ENCODE measurements around the gene PALM. TPM values are rescaled to one million over a fixed set of nuclear protein-coding genes. Genes with fewer than 3 reads are reported as not detected.
A peak's percentile ranks its signal among the peaks of the same experiment; 100 is the strongest.

Gene PALM
- total and polyA plus RNA-seq, 9 of the 15 experiments (the other 6 are each of a cell fraction or from before 2014, with no cell fraction given): 0.04 to 6.6 (median 1.7) TPM

DNA sequence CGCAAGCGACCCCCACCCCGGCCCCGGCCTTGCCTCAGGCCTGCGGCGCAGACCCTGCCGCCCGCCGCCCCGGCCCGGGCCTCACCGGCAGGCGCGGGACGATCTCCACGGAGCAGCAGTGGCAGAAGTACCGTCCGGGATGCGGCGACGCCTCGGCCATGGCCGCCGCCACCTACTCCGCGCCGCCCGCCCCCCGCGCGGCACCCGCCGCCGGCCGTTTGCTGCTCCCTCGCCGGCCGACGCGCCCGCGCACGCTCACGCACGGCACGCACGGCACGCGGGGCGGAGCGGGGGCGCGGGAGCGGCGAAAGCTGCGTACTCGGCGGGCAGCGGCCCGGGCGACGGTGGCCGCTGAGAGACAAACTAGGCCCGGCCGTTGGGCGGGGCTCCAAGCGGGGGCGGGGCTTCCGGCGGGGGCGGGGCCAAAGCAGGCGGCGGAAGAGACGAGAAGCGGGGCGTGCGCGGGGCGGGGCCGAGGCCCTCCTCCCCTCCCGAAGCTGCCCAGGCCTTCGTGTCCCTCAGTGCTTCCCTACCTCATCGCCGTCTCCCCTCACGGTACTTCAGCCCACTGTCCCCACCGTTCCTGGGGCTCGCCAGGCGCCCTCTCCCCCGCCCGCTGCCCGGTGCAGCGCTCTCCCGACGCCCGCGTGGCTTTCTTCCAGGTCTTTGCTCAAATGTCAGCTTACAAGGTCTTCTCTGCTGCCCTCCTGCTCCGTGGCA lies 45.6 kb upstream of the PALM start, which contains the start of gene RNF126 (continued):
- TF ChIP-seq RB1 (IDR thresholded peaks at IDR 0.05; ENCODE audit: low read depth) (peak; percentile 86; the same call in 1 of the 2 replicates), MCM7 (IDR thresholded peaks at IDR 0.05) (no peak), ZNF121 (CRISPR knock-in tag; conservative IDR thresholded peaks at IDR 0.05) (0 out of 2 replicates have a peak, but pooled peaks have one; percentile 16), ZNF263 (CRISPR knock-in tag; IDR thresholded peaks at IDR 0.05; ENCODE audit: borderline replicate concordance) (peak; percentile 26; the same call in 1 of the 2 replicates), HLTF (IDR thresholded peaks at IDR 0.05) (no peak), CREM (IDR thresholded peaks at IDR 0.05; ENCODE audit: low read depth) (peak; percentile 70), ZFP36 (IDR thresholded peaks at IDR 0.05; ENCODE audit: low read depth, low read length, partially characterized antibody) (no peak), ZNF561 (CRISPR knock-in tag; conservative IDR thresholded peaks at IDR 0.05) (no peak), ZNF354B (CRISPR knock-in tag; IDR thresholded peaks at IDR 0.05) (no peak), ZNF197 (CRISPR knock-in tag; IDR thresholded peaks at IDR 0.05; ENCODE audit: low read depth) (no peak), EWSR1 (IDR thresholded peaks at IDR 0.05; ENCODE audit: borderline replicate concordance, low read depth, partially characterized antibody) (no peak), MTF1 (CRISPR knock-in tag; IDR thresholded peaks at IDR 0.05; ENCODE audit: borderline replicate concordance) (no peak), ZNF408 (CRISPR knock-in tag; IDR thresholded peaks at IDR 0.05; ENCODE audit: low read depth) (no peak), HNRNPLL (IDR thresholded peaks at IDR 0.05; ENCODE audit: low read depth, low read length, poor library complexity, severe bottlenecking) (peak; percentile 91), ESRRB (CRISPR knock-in tag; IDR thresholded peaks at IDR 0.05; ENCODE audit: borderline replicate concordance) (no peak), PHTF2 (CRISPR knock-in tag; IDR thresholded peaks at IDR 0.05) (no peak), ZNF77 (CRISPR knock-in tag; IDR thresholded peaks at IDR 0.05) (no peak), EGR1 (conservative IDR thresholded peaks at IDR 0.05) (peak; percentile 21; the same call in 1 of the 2 replicates), MCM3 (IDR thresholded peaks at IDR 0.05) (no peak), MCM5 (IDR thresholded peaks at IDR 0.05; ENCODE audit: low read depth) (no peak), HMG20A (CRISPR knock-in tag; conservative IDR thresholded peaks at IDR 0.05) (no peak), NCOA6 (IDR thresholded peaks at IDR 0.05) (no peak), SIRT6 (IDR thresholded peaks at IDR 0.05; ENCODE audit: low read depth, low read length) (no peak), RBFOX2 (IDR thresholded peaks at IDR 0.05; ENCODE audit: low read depth, low read length) (peak; percentile 58; the same call in 1 of the 2 replicates), LEF1 (IDR thresholded peaks at IDR 0.05) (no peak)
- TF ChIP-seq, protein P1, sequence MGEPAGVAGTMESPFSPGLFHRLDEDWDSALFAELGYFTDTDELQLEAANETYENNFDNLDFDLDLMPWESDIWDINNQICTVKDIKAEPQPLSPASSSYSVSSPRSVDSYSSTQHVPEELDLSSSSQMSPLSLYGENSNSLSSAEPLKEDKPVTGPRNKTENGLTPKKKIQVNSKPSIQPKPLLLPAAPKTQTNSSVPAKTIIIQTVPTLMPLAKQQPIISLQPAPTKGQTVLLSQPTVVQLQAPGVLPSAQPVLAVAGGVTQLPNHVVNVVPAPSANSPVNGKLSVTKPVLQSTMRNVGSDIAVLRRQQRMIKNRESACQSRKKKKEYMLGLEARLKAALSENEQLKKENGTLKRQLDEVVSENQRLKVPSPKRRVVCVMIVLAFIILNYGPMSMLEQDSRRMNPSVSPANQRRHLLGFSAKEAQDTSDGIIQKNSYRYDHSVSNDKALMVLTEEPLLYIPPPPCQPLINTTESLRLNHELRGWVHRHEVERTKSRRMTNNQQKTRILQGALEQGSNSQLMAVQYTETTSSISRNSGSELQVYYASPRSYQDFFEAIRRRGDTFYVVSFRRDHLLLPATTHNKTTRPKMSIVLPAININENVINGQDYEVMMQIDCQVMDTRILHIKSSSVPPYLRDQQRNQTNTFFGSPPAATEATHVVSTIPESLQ (CRISPR knock-in tag; IDR thresholded peaks at IDR 0.05): no peak
- TF ChIP-seq, protein P2, sequence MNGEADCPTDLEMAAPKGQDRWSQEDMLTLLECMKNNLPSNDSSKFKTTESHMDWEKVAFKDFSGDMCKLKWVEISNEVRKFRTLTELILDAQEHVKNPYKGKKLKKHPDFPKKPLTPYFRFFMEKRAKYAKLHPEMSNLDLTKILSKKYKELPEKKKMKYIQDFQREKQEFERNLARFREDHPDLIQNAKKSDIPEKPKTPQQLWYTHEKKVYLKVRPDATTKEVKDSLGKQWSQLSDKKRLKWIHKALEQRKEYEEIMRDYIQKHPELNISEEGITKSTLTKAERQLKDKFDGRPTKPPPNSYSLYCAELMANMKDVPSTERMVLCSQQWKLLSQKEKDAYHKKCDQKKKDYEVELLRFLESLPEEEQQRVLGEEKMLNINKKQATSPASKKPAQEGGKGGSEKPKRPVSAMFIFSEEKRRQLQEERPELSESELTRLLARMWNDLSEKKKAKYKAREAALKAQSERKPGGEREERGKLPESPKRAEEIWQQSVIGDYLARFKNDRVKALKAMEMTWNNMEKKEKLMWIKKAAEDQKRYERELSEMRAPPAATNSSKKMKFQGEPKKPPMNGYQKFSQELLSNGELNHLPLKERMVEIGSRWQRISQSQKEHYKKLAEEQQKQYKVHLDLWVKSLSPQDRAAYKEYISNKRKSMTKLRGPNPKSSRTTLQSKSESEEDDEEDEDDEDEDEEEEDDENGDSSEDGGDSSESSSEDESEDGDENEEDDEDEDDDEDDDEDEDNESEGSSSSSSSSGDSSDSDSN (IDR thresholded peaks at IDR 0.05; ENCODE audit: borderline replicate concordance in 1 of 2, low read depth in 2 of 2, low read length in 2 of 2): no peak

Data from K562 (cell line).